GM19193 (cell line): ENCODE measurements around the gene PCNT.

ENCODE experiments used
- POLR2A ChIP-seq: IDR thresholded peaks from 4 replicates; pipeline ENCODE4 v1.6.1; 2011; ENCODE audit not compliant: insufficient read depth, insufficient read length; ENCODE audit errors: extremely low read depth

PCNT gene

DNA sequence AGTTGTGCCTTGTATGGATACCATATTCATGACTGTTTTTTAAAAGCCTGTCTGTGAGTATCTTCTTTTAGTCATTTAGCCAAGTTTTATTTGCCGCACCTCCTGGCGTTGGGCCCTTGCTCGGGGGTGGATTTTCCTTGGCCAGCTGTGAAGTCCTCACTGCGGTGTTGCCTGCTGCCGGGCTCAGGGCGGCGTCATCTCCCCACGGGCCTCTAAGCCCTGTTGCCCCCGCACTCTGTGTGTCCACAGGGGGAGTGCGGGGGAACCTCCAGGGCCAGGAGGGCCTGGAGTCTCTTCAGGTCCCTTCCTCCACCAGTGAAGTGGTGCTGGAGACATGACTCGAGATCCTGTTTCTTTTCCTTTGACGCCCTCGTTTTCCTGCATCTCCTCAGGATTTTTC, 69.0 kb downstream of the PCNT start:
- TF ChIP-seq POLR2A = no peak

DNA sequence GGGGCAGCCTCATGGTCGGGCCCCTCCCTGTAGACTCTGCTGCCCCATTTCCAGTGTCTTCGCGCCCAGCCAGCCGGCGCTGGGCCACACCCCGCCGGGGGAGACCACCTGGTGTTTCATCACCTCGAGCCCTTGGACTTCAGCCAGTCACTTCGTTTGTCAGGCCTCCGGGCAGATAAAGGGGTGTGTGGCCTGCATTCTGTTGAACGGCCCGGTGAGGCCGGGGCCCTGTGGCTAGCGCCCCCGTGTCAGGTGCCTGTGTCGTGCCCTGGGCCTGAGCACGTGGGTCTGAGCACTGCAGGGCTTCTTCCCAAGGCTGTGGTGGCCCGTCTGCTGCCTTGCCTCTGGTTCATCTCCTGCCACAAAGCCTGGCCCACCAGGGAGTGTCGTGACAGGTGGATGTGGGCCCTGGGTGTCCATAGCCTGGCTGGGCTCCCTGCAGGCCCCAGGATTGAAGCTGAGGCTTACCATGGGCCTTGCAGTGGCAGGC, 69.5 kb downstream of the PCNT start:
- no peak for TF ChIP-seq POLR2A

DNA sequence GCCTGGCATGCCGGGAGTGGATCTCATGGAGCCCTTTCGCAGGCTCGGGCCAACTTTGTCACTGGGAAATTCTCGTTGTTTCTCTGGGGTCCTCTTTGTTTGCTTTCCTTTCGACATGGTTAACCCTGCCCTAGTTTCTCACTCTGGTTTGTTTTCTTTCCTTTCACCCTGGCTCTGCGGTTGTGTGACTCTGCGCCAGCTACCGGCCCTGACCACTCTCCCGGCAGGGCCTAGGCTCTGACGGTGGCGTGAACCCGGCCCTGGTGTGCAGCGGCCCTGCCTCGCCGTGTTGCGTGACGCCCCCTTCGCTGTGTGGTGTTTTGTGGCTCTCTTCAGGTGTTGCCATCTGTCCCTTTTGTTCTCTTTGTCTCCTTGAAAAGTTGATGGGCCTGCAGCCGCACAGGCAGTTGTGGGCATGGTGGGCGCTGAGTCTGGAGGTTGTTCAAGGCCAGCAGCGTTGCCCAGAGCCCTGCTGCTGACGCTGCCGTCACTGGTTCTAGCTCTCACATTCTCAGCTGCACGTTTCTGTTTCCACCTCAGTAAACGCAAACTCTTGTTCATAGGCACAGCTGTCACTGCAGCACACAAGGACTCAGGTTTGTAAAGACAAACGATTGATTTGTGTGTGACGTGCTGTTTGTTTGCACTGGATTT, 70.1 kb downstream of the PCNT start:
- TF ChIP-seq POLR2A = no peak

DNA sequence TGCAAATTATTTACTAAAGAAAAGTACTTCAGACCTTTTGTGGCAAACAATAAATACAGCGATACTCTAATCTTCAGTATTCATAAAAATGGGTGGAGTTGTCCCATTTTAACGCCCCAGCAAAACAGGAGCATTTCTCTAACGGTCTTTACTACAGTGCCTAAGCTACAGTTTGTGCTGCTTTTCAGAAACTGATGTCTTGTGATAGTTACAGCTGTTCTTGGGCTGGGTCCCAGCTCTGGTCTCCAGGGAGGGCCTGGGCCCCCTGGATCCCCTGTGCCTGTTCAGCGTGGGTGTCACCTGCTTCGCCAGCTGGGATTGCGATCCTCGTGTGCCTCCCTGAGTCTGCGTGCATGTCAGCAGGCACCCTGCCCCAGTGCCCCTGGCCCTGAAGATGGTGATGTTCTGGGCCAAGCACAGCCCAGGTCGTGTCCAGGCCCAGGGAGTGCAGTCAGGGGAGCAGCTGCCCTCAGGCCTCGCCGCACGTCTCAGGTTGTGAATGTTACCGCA, 70.7 kb downstream of the PCNT start:
- no peak for TF ChIP-seq POLR2A

DNA sequence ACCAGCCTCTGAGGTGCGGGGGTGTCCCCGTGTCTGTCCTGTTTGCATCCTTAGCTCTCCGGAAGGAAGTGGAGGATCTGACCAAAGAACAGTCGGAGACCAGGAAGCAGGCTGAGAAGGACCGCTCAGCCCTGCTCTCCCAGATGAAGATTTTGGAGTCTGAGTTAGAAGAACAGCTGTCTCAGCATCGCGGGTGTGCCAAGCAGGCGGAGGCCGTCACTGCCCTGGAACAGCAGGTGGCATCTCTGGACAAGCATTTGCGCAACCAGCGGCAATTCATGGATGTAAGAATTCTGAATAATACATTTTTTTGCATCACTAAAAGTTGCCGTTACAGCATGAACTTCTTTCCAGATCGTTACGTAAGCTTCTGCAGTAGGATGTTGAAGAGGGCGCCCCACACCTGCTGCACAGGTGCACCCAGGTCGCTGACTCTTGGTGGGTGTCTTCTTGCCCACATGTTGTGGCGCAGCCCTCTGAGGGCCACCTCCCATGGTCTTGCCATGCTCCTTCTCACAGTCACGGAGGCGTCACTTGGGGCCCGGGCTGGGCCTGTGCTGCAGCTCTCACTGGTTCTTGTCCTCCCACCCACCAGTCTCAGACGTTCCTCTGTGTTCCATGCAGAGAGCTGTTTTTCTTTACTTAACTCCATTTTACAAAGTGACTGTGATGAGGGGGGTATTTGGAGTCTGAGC, 73.4 kb downstream of the PCNT start:
- TF ChIP-seq POLR2A = no peak

DNA sequence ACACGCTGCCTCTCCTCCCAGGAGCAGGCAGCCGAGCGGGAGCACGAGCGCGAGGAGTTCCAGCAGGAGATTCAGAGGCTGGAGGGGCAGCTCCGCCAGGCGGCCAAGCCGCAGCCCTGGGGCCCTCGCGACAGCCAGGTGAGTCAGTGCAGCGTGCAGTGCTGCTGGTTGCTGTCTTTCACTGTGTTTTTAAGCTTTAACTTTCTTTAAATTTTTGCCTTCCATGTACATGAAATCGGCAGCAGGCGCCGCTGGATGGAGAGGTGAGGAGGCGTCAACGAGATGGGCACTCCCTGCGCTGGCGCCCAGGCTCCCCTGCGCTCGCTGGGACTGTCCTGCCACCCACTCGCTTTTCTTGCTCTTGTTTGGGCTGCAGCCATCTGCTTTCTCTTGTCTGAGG, 74.0 kb downstream of the PCNT start:
- no peak for TF ChIP-seq POLR2A

DNA sequence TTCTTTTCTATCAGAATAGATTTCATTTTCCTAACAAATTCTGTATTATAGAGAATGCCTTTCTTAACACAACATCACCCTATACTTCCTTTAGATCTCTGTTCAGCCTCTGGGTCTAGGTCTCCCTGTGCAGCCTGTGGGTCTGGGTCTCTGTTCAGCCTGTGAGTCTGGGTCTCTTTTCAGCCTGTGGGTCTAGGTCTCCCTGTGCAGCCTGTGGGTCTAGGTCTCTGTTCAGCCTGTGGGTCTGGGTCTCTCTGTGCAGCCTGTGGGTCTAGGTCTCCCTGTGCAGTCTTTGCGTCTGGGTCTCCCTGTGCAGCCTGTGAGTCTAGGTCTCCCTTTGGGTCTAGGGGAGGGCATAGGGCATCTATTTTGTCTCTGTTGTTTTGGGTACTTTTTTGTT, 75.2 kb downstream of the PCNT start:
- no peak for TF ChIP-seq POLR2A

DNA sequence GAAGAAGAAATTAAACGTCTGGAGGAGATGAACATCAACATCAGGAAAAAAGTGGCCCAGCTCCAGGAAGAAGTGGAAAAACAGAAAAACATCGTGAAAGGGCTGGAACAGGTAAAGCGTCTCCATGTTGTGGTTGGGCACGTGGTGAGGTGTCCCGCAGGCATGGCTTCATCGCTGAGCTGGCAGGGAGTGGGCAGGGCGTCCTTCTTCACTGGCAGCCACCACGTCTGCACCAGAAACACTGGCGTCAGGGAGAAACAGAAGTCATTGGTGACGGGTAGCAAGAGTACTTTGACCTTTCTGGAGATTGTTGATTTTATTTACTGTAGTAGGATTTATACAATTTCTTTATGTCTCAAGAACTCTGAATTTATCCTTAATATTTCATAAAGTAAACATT, 75.7 kb downstream of the PCNT start:
- TF ChIP-seq POLR2A = no peak

DNA sequence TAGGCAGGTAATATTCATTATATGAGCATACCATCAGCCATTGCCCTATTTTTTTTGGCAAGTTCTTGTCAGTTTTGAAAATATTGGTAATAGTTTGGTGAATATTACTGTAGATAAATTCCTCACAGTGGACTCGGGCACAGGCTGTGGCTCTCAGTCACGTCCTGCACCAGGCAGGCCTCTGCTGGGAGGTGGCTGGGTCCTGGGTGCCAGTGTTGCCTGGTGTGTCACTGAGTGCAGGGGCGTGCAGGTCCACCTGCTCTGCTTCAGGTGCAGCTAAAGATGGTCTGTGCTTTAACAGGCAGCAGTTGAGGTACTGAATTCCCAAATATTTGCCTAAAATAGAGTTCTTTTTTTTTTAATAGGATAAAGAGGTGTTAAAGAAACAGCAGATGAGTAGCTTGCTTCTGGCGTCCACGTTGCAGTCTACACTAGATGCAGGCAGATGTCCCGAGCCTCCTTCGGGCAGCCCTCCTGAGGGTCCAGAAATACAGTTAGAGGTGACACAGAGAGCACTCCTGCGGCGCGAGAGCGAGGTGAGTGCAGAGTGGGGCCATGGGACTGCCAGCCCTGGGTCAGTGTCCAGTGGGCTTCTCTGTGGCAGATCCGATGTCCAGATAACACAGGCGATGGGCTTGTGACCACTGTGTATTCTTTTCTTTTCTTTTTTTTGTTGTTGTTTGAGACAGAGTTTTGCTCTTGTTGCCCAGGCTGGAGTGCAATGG, 77.4 kb downstream of the PCNT start:
- no peak for TF ChIP-seq POLR2A

DNA sequence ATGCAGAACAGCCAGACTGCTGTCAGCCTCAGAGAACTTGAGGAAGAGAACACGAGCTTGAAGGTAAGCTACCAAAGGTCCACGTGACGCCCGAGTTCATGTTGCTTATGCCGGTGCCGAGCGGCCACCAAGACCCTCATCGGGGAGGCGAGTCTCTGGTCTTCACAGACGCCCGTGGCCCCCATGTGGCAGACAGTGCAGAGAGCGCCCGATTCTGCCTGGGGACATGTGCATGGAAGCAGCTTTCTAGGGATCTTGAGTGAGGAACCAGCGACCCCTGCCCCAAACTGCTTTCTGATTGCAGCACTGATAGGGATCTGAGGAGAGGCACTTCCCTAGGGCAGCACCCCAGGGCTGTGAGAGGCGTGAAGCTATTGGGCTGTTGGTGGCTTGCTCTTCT, 78.5 kb downstream of the PCNT start:
- no peak for TF ChIP-seq POLR2A

DNA sequence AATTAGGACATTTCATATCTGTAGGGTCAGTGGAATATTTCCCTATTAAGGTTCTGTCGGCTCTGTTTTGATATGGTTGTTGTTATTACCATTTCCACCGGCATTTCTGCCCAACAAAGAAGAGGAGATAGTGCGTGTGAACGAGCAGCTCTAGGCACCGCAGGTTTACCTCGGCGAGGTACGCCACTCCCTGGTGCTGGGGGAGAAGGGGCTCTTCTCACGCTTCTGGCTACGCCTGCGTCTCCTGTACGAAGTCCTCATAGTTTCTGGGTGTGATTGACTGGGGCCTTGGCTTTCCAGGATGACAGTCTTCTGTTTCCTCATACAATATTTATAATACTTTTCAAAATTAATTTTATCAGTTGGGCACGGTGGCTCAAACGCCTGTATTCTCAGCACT, 80.3 kb downstream of the PCNT start:
- no peak for TF ChIP-seq POLR2A

DNA sequence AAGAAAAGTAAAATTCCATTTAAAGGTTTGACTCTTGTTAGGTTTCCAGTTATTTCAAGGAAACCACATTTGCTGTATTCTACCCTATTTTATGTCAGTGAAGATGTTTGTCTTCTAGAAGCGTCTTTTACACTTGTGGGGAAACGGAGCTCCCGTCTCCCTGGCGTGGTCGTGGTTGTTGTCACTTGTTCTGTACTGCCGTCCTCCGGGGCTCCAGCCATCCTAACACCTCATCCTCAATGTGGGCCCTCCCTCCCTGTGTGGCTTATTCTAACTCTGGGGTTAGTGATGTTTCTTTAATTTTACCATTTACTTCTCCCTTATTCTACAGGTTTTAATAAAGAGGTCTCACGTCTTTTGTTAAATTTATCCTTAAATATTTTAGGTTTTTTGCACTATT, 82.0 kb downstream of the PCNT start:
- no peak for TF ChIP-seq POLR2A

DNA sequence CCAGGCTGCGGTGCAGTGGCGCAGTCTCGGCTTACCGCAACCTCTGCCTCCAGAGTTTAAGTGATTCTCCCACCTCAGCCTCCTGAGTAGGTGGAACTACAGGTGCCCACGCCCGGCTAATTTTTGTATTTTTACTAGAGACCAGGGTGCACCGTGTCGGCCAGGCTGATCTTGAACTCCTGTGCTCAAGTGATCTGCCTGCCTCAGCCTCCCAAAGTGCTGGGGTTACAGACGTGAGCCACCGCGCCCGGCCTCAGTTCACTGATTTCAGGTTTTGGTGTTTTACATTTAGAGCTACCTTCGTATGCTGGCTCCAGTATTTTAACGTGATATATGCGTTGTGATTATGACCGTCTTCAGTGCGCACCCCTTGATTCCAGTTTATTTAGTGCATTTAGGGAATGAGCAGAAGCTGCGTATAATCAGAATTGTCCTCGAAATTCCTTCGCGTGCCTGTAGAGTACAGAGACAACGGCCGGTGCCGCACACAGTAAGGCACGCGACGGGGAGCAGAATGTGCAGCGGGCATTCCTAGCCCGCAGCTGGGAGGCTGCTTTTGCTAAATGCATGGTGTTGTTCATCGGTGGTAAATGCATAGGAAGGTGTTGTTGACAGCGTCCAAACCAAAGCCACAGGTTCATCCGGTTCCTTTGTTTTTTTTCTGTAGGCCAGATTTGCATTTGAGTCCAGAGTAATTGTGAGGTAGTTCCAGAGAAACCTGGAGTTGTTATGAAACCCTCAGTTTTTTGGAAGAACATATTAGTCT, 85.9 kb downstream of the PCNT start:
- TF ChIP-seq POLR2A = no peak

DNA sequence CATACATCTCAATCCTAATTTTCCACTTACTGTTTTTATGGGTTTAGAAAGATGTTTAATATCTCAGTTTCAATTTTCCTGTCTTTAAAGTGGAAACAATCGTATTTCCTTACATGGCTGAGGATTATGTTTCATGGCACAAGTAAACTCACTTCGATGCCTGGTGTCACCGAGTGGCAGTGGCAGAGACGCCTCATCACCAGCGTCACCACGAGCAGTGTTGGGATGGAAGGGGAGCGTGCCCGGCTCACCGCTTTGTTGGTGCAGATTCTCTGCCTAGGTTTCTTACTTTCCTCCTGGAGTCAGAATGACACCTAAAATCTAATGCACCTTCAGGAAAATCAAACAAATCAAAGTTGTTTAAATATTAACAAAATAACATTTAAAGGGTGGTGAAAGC, 86.6 kb downstream of the PCNT start:
- no peak for TF ChIP-seq POLR2A

DNA sequence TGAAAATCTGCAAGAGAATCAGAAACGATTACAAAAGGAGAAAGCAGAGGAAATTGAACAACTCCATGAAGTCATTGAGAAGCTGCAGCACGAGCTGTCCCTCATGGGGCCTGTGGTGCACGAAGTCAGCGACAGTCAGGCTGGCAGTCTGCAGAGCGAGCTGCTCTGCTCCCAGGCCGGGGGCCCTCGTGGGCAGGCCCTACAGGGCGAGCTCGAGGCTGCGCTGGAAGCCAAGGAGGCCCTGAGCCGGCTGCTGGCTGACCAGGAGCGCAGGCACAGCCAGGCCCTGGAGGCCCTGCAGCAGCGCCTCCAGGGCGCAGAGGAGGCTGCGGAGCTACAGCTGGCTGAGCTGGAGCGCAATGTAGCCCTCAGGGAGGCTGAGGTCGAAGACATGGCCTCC, 87.3 kb downstream of the PCNT start:
- TF ChIP-seq POLR2A = no peak
